Peyer's patch (tissue), 4 donors: ENCODE data around the gene AKR1C2. TPM values are rescaled to one million over a fixed set of nuclear protein-coding genes. Genes with fewer than 3 reads are reported as not detected.
"Not testable (repeated sequence)": the region's sequence is repeated elsewhere in the genome, so short reads cannot be mapped to it uniquely, and the experiment has no call there.

ENCODE experiments used
- DNase-seq, 3 donors: peaks; one replicate each; pipeline ENCODE4 v3.0.0-alpha.2; 2017 to 2019
- H3K27ac ChIP-seq, 4 donors: fragments of 200-600 bp; sonication (generic); one replicate each; pipeline ENCODE4 v1.5.1; 2016 to 2019
- H3K27me3 ChIP-seq, 2 donors: fragments of 200-600 bp; sonication (generic); one replicate each; pipeline ENCODE4 v1.5.1; 2019
- H3K36me3 ChIP-seq, 3 donors: fragments of 200-600 bp; sonication (generic); one replicate each; pipeline ENCODE4 v1.5.1; 2016 to 2019
- H3K4me1 ChIP-seq, 4 donors: fragments of 200-600 bp; sonication (generic); one replicate each; pipeline ENCODE4 v1.5.1; 2016 to 2019
- H3K4me3 ChIP-seq, 4 donors: fragments of 200-600 bp; sonication (generic); 1 replicate in 3 of 4; 2 replicates in 1 of 4; pipeline ENCODE4 v1.5.1; 2016 to 2019; ENCODE audit warnings: mild to moderate bottlenecking in 1 of 4
- H3K9me3 ChIP-seq, 4 donors: fragments of 200-600 bp; sonication (generic); one replicate each; pipeline ENCODE4 v1.5.1; 2016 to 2019; ENCODE audit warnings: mild to moderate bottlenecking in 1 of 4
- CTCF ChIP-seq, 6 experiments: fragments of 450-650 bp in 4 of 6; fragments of 200-600 bp in 2 of 6; sonication (generic) in 1 of 6; IDR thresholded peaks; one replicate each; pipeline ENCODE4 v1.5.1; 2017 to 2019; ENCODE audit warnings: antibody characterized with exemption in 6 of 6, mild to moderate bottlenecking in 3 of 6, moderate library complexity in 1 of 6
- POLR2A ChIP-seq, 2 donors: fragments of 450-650 bp; IDR thresholded peaks; one replicate each; pipeline ENCODE4 v1.5.1; 2017; ENCODE audit warnings: antibody characterized with exemption in 2 of 2, mild to moderate bottlenecking in 2 of 2, moderate library complexity in 2 of 2
- total RNA-seq, 4 donors: library from RNA; depleted of rRNA; stranded (reverse); fragments of >200 nt; gene quantifications; one replicate each; pipeline ENCODE4 v1.1.0, GENCODE V29; 2016

The AKR1C2 gene
- total RNA-seq, 4 donors from 2014 or later, result 22.7 to 95.4 (median 45.2) TPM

- Histone ChIP-seq H3K36me3 (no peaks in the 10 kb centered on the region), H3K27ac (no peak overlapping the region), H3K9me3 (no peaks in the 10 kb centered on the region), H3K4me1 (no peaks in the 10 kb centered on the region), H3K4me3 (no peak overlapping the region), H3K27me3 (no peaks in the 10 kb centered on the region)
- TF ChIP-seq CTCF (IDR thresholded peaks at IDR 0.05), result no peak
- no peak for TF ChIP-seq POLR2A (IDR thresholded peaks at IDR 0.05)
- DNase-seq, result no peak
These were observed 1.5 kb downstream of the AKR1C2 start for GRCh38 chr10:5002013-5002727.

DNA sequence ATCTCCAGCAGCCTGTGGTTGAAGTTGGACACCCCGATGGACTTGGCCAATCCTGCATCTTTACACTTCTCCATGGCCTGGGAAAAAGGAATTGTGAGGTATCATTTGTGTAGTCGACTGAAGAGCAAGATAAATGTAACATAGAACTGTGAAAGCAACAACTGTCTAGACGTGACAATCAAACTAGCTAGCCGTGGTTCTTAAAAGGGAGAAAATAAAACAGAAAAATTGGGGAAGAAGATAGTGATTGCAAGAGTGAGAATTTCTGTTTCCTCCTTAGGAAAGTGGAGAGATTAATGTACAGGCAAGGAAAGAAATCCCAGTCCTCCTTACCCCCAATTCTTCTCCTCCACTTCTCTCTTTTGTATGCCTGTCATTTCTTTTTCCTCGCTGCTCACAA lies 5.0 kb downstream of the AKR1C2 start:
- no peak overlapping the region for H3K27ac ChIP-seq
- H3K9me3 ChIP-seq, result no peaks in the 10 kb centered on the region
- H3K4me3 ChIP-seq, result no peak overlapping the region
- DNase-seq, result no peak
- H3K36me3 ChIP-seq, result no peaks in the 10 kb centered on the region
- H3K27me3 ChIP-seq, result no peaks in the 10 kb centered on the region
- no peaks in the 10 kb centered on the region for H3K4me1 ChIP-seq
- TF ChIP-seq CTCF (IDR thresholded peaks at IDR 0.05) (no peak), POLR2A (IDR thresholded peaks at IDR 0.05) (no peak)

GRCh38 chr10:4994260-4994659 lies 9.4 kb downstream of the AKR1C2 start:
- H3K4me3 ChIP-seq, H3K27me3 ChIP-seq, DNase-seq, H3K36me3 ChIP-seq, H3K4me1 ChIP-seq, H3K9me3 ChIP-seq, H3K27ac ChIP-seq: not testable (repeated sequence)

- DNase-seq, H3K36me3 ChIP-seq, H3K27ac ChIP-seq, H3K9me3 ChIP-seq, H3K27me3 ChIP-seq, H3K4me1 ChIP-seq, H3K4me3 ChIP-seq: not testable (repeated sequence)
These were observed 11.1 kb downstream of the AKR1C2 start for GRCh38 chr10:4992564-4992963.

DNA sequence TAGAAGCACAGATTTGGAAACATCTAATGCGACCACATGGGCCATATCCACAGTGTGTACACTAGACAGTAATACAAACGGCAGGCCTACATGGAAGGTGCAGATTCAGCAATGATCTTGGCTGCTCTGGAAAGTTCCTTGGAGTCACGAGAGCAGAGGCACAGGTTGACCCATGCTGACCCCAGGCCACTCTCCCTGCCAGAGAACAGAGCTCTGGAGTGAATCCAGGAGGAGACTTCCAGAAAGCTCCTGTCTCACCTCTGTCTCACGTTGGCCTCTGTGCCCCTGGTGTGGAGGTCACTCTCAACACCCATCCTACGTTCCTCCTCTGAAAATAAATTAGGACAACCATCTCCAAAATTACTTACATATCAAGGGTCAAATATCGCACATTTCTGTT lies 12.2 kb downstream of the AKR1C2 start:
- not testable (repeated sequence) for H3K9me3 ChIP-seq, H3K4me1 ChIP-seq, H3K36me3 ChIP-seq, H3K4me3 ChIP-seq, H3K27ac ChIP-seq, H3K27me3 ChIP-seq, DNase-seq

DNA sequence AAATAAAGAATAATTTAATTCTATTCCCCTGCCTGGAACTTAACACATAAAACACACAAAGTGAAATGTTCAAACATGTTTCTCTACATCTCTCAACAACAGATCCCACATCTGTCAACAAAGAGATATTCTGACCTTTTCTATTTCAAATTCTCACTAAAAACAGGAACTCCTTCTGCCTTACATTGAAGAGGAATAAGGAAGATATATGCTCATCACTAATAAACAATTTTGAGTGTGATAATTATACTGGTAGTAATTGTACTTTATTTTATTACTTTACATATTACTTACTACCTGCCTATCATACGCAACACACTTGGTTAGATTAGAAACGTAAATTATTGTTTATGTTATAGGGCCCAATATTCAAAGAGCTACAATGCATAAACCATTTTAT lies 13.4 kb downstream of the AKR1C2 start:
- Histone ChIP-seq H3K4me3 (no peak overlapping the region), H3K9me3 (no peaks in the 10 kb centered on the region), H3K27me3 (no peaks in the 10 kb centered on the region), H3K27ac (no peak overlapping the region), H3K36me3 (no peaks in the 10 kb centered on the region), H3K4me1 (no peaks in the 10 kb centered on the region)
- TF ChIP-seq CTCF (IDR thresholded peaks at IDR 0.05) (no peak), POLR2A (IDR thresholded peaks at IDR 0.05) (no peak)
- no peak for DNase-seq

DNA sequence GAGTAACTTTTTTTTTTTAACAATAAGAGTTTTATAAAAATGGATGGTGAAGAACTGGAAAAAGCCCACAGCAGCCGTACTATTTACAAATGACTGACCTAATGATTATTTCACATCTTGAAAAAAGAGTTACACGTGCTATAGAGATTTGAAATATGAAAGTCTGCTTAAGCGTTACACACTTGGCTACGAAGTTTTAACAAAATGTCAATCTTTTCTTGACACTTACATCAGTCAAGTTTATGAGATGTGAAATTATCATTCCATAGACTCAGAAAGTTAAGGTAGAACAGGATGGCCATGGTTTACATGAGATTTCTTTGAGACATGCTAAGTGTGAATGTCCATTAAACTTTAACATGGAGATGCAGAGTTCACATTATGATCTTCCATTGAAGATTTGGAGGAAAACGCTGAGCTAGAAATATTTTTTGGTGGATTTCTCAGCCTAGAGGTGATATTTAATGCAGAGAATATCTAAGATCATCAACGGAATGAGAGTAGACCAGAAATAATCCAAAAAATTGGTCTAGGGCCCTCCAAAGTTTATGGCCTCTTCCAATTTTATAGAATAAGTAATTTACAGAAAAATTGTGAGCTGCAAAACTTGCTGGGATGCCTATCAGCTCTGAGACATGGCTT lies 15.5 kb downstream of the AKR1C2 start:
- H3K4me3 ChIP-seq, H3K27me3 ChIP-seq, H3K4me1 ChIP-seq, H3K36me3 ChIP-seq, DNase-seq, H3K27ac ChIP-seq, H3K9me3 ChIP-seq: not testable (repeated sequence)
